Measurements from ENCODE around the gene ADRA1B.
"Not testable (repeated sequence)": the region's sequence is repeated elsewhere in the genome, so short reads cannot be mapped to it uniquely, and the experiment has no call there.

ADRA1B gene

GRCh38 chr5:159956074-159956473 is 39.8 kb downstream of the ADRA1B start:
- DNase-seq (ENCODE audit: low read depth, low spot score) = no peak
- no peak for TF ChIP-seq CTCF (IDR thresholded peaks at IDR 0.05; ENCODE audit: low read depth, low read length)
- in situ Hi-C loops (cut with HindIII; ENCODE audit: low sequenced_read_pairs) = no loop called here
- H3K4me3 ChIP-seq (ENCODE audit: low read depth, low read length) = no peak overlapping the region

- H3K4me3 ChIP-seq (ENCODE audit: low read depth, low read length) = no peak overlapping the region
- no peak for DNase-seq (ENCODE audit: low read depth, low spot score)
- no peak for TF ChIP-seq CTCF (IDR thresholded peaks at IDR 0.05; ENCODE audit: low read depth, low read length)
- in situ Hi-C loops (cut with HindIII; ENCODE audit: low sequenced_read_pairs) = no loop called here
These were observed 45.2 kb downstream of the ADRA1B start for GRCh38 chr5:159961176-159962160.

- no peak for TF ChIP-seq CTCF (IDR thresholded peaks at IDR 0.05; ENCODE audit: low read depth, low read length)
- DNase-seq (ENCODE audit: low read depth, low spot score) = no peak
- no peak overlapping the region for H3K4me3 ChIP-seq (ENCODE audit: low read depth, low read length)
- in situ Hi-C loops (cut with HindIII; ENCODE audit: low sequenced_read_pairs) = no loop called here
These were observed 45.9 kb downstream of the ADRA1B start for GRCh38 chr5:159962214-159962613.

- no peak for DNase-seq (ENCODE audit: low read depth, low spot score)
- in situ Hi-C loops (cut with HindIII; ENCODE audit: low sequenced_read_pairs) = no loop called here
- H3K4me3 ChIP-seq (ENCODE audit: low read depth, low read length) = no peak overlapping the region
- no peak for TF ChIP-seq CTCF (IDR thresholded peaks at IDR 0.05; ENCODE audit: low read depth, low read length)
These were observed 47.7 kb downstream of the ADRA1B start for GRCh38 chr5:159963935-159964334.

GRCh38 chr5:159965031-159965837 is 49.0 kb downstream of the ADRA1B start:
- peak; percentile 72 for DNase-seq (ENCODE audit: low read depth, low spot score)
- in situ Hi-C loops (cut with HindIII; ENCODE audit: low sequenced_read_pairs) = no loop called here
- TF ChIP-seq CTCF (IDR thresholded peaks at IDR 0.05; ENCODE audit: low read depth, low read length) = peak; percentile 81
- no peak overlapping the region for H3K4me3 ChIP-seq (ENCODE audit: low read depth, low read length)

- DNase-seq (ENCODE audit: low read depth, low spot score); in situ Hi-C loops (cut with HindIII; ENCODE audit: low sequenced_read_pairs); H3K4me3 ChIP-seq (ENCODE audit: low read depth, low read length): not testable (repeated sequence)
These were observed 49.5 kb downstream of the ADRA1B start for GRCh38 chr5:159965838-159966128.

GRCh38 chr5:159969966-159970365 is 53.7 kb downstream of the ADRA1B start:
- no peak overlapping the region for H3K4me3 ChIP-seq (ENCODE audit: low read depth, low read length)
- no peak for DNase-seq (ENCODE audit: low read depth, low spot score)
- TF ChIP-seq CTCF (IDR thresholded peaks at IDR 0.05; ENCODE audit: low read depth, low read length) = no peak
- in situ Hi-C loops (cut with HindIII; ENCODE audit: low sequenced_read_pairs) = no loop called here
